WTC11 (cell line): ENCODE results near the gene ZPBP. TPM values are rescaled to one million over a fixed set of nuclear protein-coding genes. Genes with fewer than 3 reads are reported as not detected.

Experiments used
- ATAC-seq: fragments of 200-7000 bp; cut with Tn5 transposase; 2 replicates; pipeline ENCODE4 v1.10.0; 2021; ENCODE audit warnings: mild to moderate bottlenecking, moderate library complexity
- CTCF ChIA-PET: fragments of 300-600 bp; sonication (Branson Sonifier 250); formaldehyde crosslinking; loops from one replicate; lab custom pipeline; 2021; ENCODE audit warnings: antibody characterized with exemption; lab: Charles Lee
- POLR2A ChIA-PET: fragments of 350-600 bp; sonication (Branson Sonifier 250); formaldehyde crosslinking; loops from one replicate; lab custom pipeline; 2021; ENCODE audit warnings: antibody characterized with exemption; lab: Charles Lee
- DNase-seq: peaks from one replicate; pipeline ENCODE4 v3.0.0; 2021; ENCODE audit warnings: low spot score
- H3K27ac Mint-ChIP-seq: 2 replicates; pipeline ENCODE4 v1.8.0; 2021; ENCODE audit warnings: mixed read lengths
- H3K27me3 Mint-ChIP-seq: 2 replicates; pipeline ENCODE4 v1.8.0; 2021; ENCODE audit warnings: low read depth, mild to moderate bottlenecking, moderate library complexity, mixed read lengths
- H3K36me3 Mint-ChIP-seq: 2 replicates; pipeline ENCODE4 v1.8.0; 2021; ENCODE audit warnings: mixed read lengths
- H3K4me1 Mint-ChIP-seq: 2 replicates; pipeline ENCODE4 v1.8.0; 2022; ENCODE audit warnings: mixed read lengths
- H3K4me3 Mint-ChIP-seq: 2 replicates; pipeline ENCODE4 v1.8.0; 2021; ENCODE audit warnings: mild to moderate bottlenecking, moderate library complexity, mixed read lengths
- H3K9me3 Mint-ChIP-seq: 2 replicates; pipeline ENCODE4 v1.8.0; 2021; ENCODE audit warnings: mixed read lengths
- ATF6 ChIP-seq: sonication (generic); formaldehyde crosslinking; IDR thresholded peaks from 2 replicates; pipeline ENCODE4 v1.8.1; 2023; ENCODE audit warnings: mild to moderate bottlenecking, missing genetic modification reagents
- CREM ChIP-seq: sonication (generic); formaldehyde crosslinking; IDR thresholded peaks from 2 replicates; pipeline ENCODE4 v1.8.1; 2022; ENCODE audit warnings: mild to moderate bottlenecking, missing genetic modification reagents, moderate library complexity
- EMX1 ChIP-seq: fragments of 250-450 bp; sonication (Bioruptor Pico); IDR thresholded peaks from 2 replicates; pipeline ENCODE4 v1.8.0; 2021; ENCODE audit warnings: mild to moderate bottlenecking
- ETV6 ChIP-seq: sonication (generic); formaldehyde crosslinking; IDR thresholded peaks from 2 replicates; pipeline ENCODE4 v1.8.1; 2022; ENCODE audit warnings: mild to moderate bottlenecking, missing genetic modification reagents
- FOXP1 ChIP-seq: sonication (generic); formaldehyde crosslinking; IDR thresholded peaks from 2 replicates; pipeline ENCODE4 v1.8.0; 2022; ENCODE audit warnings: missing genetic modification reagents, mild to moderate bottlenecking, moderate library complexity, borderline replicate concordance
- GABPB1 ChIP-seq: sonication (generic); formaldehyde crosslinking; IDR thresholded peaks from 2 replicates; pipeline ENCODE4 v1.8.1; 2023; ENCODE audit warnings: mild to moderate bottlenecking, missing genetic modification reagents
- GRHL2 ChIP-seq: fragments of 250-450 bp; sonication (Bioruptor Pico); IDR thresholded peaks from 2 replicates; pipeline ENCODE4 v1.8.0; 2022; ENCODE audit warnings: mild to moderate bottlenecking, moderate library complexity; ENCODE audit not compliant: insufficient replicate concordance, severe bottlenecking
- GTF2I ChIP-seq: fragments of 250-450 bp; sonication (Bioruptor Pico); conservative IDR thresholded peaks from 2 replicates; pipeline ENCODE4 v1.4.0; 2021; ENCODE audit warnings: mild to moderate bottlenecking
- IRF2 ChIP-seq: sonication (generic); formaldehyde crosslinking; IDR thresholded peaks from 2 replicates; pipeline ENCODE4 v1.8.0; 2022; ENCODE audit warnings: low read depth, missing genetic modification reagents, borderline replicate concordance
- KAT7 ChIP-seq: sonication (generic); formaldehyde crosslinking; IDR thresholded peaks from 2 replicates; pipeline ENCODE4 v1.8.1; 2023; ENCODE audit warnings: missing genetic modification reagents, mild to moderate bottlenecking, borderline replicate concordance
- MXD4 ChIP-seq: fragments of 250-450 bp; sonication (Bioruptor Pico); IDR thresholded peaks from 2 replicates; pipeline ENCODE4 v1.8.0; 2021; ENCODE audit warnings: mild to moderate bottlenecking, moderate library complexity, borderline replicate concordance
- MYBL2 ChIP-seq: sonication (generic); formaldehyde crosslinking; IDR thresholded peaks from 2 replicates; pipeline ENCODE4 v1.8.1; 2023; ENCODE audit warnings: mild to moderate bottlenecking, moderate library complexity, missing genetic modification reagents
- NR3C1 ChIP-seq: sonication (generic); formaldehyde crosslinking; conservative IDR thresholded peaks from 2 replicates; pipeline ENCODE4 v1.8.1; 2023; ENCODE audit warnings: low read depth, mild to moderate bottlenecking, missing genetic modification reagents
- OVOL2 ChIP-seq: fragments of 250-450 bp; sonication (Bioruptor Pico); IDR thresholded peaks from 2 replicates; pipeline ENCODE4 v1.9.0; 2021; ENCODE audit warnings: mild to moderate bottlenecking, borderline replicate concordance
- RELA ChIP-seq: sonication (generic); formaldehyde crosslinking; IDR thresholded peaks from 2 replicates; pipeline ENCODE4 v1.8.1; 2022; ENCODE audit warnings: missing genetic modification reagents, mild to moderate bottlenecking, borderline replicate concordance
- SOX15 ChIP-seq: fragments of 250-450 bp; sonication (Bioruptor Pico); IDR thresholded peaks from 2 replicates; pipeline ENCODE4 v1.9.0; 2021; ENCODE audit warnings: mild to moderate bottlenecking
- SP1 ChIP-seq: sonication (generic); formaldehyde crosslinking; conservative IDR thresholded peaks from 2 replicates; pipeline ENCODE4 v1.8.1; 2022; ENCODE audit warnings: missing genetic modification reagents
- ZBTB21 ChIP-seq: sonication (generic); formaldehyde crosslinking; IDR thresholded peaks from 2 replicates; pipeline ENCODE4 v1.8.1; 2023; ENCODE audit warnings: mild to moderate bottlenecking, missing genetic modification reagents, borderline replicate concordance
- ZBTB43 ChIP-seq: sonication (generic); formaldehyde crosslinking; IDR thresholded peaks from 2 replicates; pipeline ENCODE4 v1.8.1; 2023; ENCODE audit warnings: mild to moderate bottlenecking, missing genetic modification reagents
- ZNF263 ChIP-seq: sonication (generic); formaldehyde crosslinking; IDR thresholded peaks from 2 replicates; pipeline ENCODE4 v1.8.1; 2022; ENCODE audit warnings: low read depth, mild to moderate bottlenecking, moderate library complexity, missing genetic modification reagents
- total RNA-seq: library from RNA; stranded (reverse); gene quantifications from 3 replicates; pipeline ENCODE4 v1.2.3, GENCODE V29; 2021
- TF ChIP-seq, protein P1 (sequence below): sonication (generic); formaldehyde crosslinking; IDR thresholded peaks from 2 replicates; pipeline ENCODE4 v1.8.0; 2022; ENCODE audit warnings: missing genetic modification reagents
- TF ChIP-seq, protein P2 (sequence below): sonication (generic); formaldehyde crosslinking; IDR thresholded peaks from 2 replicates; pipeline ENCODE4 v1.8.1; 2022; ENCODE audit warnings: low read depth, mild to moderate bottlenecking, moderate library complexity, missing genetic modification reagents, borderline replicate concordance
- TF ChIP-seq, protein P3 (sequence below): fragments of 250-450 bp; sonication (Bioruptor Pico); IDR thresholded peaks from 2 replicates; pipeline ENCODE4 v1.9.0; 2021; ENCODE audit warnings: mild to moderate bottlenecking

The ZPBP gene
- total RNA-seq, 1 experiment from 2014 or later: not detected

DNA sequence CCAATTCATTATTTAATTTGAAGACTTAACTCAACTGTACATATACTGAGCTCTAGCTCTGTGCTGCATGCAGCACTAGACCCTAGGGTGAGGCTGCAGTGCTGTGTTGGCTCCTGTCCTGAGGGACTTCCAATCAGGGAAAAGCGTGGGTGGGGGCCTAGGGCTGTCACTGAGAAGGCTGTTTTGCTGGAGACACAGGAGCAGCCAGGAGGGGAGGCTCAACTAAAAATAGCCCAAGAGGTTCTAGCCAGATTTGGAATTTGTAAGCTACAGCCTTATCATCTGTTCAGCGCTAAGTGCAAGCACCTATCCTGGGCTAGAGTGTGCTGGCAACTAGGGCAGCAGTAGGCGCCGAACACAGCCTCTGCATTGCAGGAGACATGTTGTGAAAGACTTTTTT is 198.5 kb downstream of the ZPBP start:
- Mint-ChIP-seq H3K9me3 (peaks cover 17% of the 10 kb centered on the region), H3K4me1 (peaks cover 8% of the 10 kb centered on the region), H3K36me3 (peaks cover 5% of the 10 kb centered on the region; the same call in 1 of the 2 replicates), H3K27ac (no peak overlapping the region), H3K4me3 (no peak overlapping the region), H3K27me3 (no peaks in the 10 kb centered on the region; the same call in 1 of the 2 replicates)
- ATAC-seq: no peak
- CTCF ChIA-PET: no interaction called here
- POLR2A ChIA-PET: no interaction called here
- no peak for DNase-seq
- TF ChIP-seq CREM: no peak
- TF ChIP-seq NR3C1 (CRISPR knock-in tag): no peak
- no peak for TF ChIP-seq KAT7 (CRISPR knock-in tag)
- TF ChIP-seq GRHL2 (CRISPR knock-in tag): no peak
- no peak for TF ChIP-seq SOX15 (CRISPR knock-in tag)

DNA sequence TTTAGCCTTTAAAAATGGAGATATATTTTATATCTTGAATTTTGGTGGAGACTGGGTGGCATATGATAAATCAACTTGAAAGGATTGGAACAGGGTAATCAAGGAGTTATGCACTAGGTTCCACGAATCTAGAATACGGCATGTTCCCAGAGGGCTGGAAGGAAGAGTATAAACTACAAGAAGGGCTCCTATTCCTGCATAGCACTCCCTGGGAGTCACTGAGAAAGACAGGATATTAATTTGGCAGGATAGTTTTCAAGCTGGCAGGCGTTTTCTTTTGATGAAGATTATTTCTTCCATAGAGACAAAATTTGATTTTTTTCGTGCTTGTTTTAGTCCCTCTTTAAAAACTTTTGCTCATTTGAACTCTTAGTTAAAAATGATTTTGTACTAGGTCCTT is 199.9 kb downstream of the ZPBP start:
- ATAC-seq (no peak), DNase-seq (no peak)
- H3K36me3 Mint-ChIP-seq: peaks cover 5% of the 10 kb centered on the region; the same call in 1 of the 2 replicates
- ChIA-PET CTCF (no interaction called here), POLR2A (no interaction called here)
- H3K27ac Mint-ChIP-seq: no peak overlapping the region
- no peak for TF ChIP-seq GTF2I (CRISPR knock-in tag)
- no peak for TF ChIP-seq EMX1
- no peak for TF ChIP-seq SP1 (CRISPR knock-in tag)
- no peak for TF ChIP-seq RELA (CRISPR knock-in tag)
- no peak for TF ChIP-seq FOXP1 (CRISPR knock-in tag)
- no peak for TF ChIP-seq MXD4 (CRISPR knock-in tag)
- peaks cover 17% of the 10 kb centered on the region for H3K9me3 Mint-ChIP-seq
- peaks cover 11% of the 10 kb centered on the region for H3K4me1 Mint-ChIP-seq
- H3K4me3 Mint-ChIP-seq: no peak overlapping the region
- H3K27me3 Mint-ChIP-seq: no peaks in the 10 kb centered on the region

- POLR2A ChIA-PET: no interaction called here
- ATAC-seq: no peak
- H3K27ac Mint-ChIP-seq: no peak overlapping the region
- peaks cover 11% of the 10 kb centered on the region for H3K4me1 Mint-ChIP-seq
- DNase-seq: no peak
- H3K4me3 Mint-ChIP-seq: no peak overlapping the region
- H3K9me3 Mint-ChIP-seq: peaks cover 17% of the 10 kb centered on the region
- H3K36me3 Mint-ChIP-seq: peaks cover 5% of the 10 kb centered on the region; the same call in 1 of the 2 replicates
- CTCF ChIA-PET: interaction anchor here (0.6 kb wide), 1 partner anchor 43 kb away, joined by 3 read pairs; no protein-coding TSS in a partner anchor
- H3K27me3 Mint-ChIP-seq: no peaks in the 10 kb centered on the region
- TF ChIP-seq, protein P1, sequence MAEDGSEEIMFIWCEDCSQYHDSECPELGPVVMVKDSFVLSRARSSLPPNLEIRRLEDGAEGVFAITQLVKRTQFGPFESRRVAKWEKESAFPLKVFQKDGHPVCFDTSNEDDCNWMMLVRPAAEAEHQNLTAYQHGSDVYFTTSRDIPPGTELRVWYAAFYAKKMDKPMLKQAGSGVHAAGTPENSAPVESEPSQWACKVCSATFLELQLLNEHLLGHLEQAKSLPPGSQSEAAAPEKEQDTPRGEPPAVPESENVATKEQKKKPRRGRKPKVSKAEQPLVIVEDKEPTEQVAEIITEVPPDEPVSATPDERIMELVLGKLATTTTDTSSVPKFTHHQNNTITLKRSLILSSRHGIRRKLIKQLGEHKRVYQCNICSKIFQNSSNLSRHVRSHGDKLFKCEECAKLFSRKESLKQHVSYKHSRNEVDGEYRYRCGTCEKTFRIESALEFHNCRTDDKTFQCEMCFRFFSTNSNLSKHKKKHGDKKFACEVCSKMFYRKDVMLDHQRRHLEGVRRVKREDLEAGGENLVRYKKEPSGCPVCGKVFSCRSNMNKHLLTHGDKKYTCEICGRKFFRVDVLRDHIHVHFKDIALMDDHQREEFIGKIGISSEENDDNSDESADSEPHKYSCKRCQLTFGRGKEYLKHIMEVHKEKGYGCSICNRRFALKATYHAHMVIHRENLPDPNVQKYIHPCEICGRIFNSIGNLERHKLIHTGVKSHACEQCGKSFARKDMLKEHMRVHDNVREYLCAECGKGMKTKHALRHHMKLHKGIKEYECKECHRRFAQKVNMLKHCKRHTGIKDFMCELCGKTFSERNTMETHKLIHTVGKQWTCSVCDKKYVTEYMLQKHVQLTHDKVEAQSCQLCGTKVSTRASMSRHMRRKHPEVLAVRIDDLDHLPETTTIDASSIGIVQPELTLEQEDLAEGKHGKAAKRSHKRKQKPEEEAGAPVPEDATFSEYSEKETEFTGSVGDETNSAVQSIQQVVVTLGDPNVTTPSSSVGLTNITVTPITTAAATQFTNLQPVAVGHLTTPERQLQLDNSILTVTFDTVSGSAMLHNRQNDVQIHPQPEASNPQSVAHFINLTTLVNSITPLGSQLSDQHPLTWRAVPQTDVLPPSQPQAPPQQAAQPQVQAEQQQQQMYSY (CRISPR knock-in tag): no peak
- TF ChIP-seq OVOL2 (CRISPR knock-in tag) (no peak), ZBTB21 (CRISPR knock-in tag) (no peak), ATF6 (CRISPR knock-in tag) (no peak), GTF2I (CRISPR knock-in tag) (no peak), ZNF263 (no peak), MYBL2 (CRISPR knock-in tag) (no peak), GABPB1 (no peak), IRF2 (CRISPR knock-in tag) (no peak), ETV6 (CRISPR knock-in tag) (no peak), ZBTB43 (CRISPR knock-in tag) (no peak)
- TF ChIP-seq, protein P2, sequence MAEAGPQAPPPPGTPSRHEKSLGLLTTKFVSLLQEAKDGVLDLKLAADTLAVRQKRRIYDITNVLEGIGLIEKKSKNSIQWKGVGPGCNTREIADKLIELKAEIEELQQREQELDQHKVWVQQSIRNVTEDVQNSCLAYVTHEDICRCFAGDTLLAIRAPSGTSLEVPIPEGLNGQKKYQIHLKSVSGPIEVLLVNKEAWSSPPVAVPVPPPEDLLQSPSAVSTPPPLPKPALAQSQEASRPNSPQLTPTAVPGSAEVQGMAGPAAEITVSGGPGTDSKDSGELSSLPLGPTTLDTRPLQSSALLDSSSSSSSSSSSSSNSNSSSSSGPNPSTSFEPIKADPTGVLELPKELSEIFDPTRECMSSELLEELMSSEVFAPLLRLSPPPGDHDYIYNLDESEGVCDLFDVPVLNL (CRISPR knock-in tag): no peak
- TF ChIP-seq, protein P3, sequence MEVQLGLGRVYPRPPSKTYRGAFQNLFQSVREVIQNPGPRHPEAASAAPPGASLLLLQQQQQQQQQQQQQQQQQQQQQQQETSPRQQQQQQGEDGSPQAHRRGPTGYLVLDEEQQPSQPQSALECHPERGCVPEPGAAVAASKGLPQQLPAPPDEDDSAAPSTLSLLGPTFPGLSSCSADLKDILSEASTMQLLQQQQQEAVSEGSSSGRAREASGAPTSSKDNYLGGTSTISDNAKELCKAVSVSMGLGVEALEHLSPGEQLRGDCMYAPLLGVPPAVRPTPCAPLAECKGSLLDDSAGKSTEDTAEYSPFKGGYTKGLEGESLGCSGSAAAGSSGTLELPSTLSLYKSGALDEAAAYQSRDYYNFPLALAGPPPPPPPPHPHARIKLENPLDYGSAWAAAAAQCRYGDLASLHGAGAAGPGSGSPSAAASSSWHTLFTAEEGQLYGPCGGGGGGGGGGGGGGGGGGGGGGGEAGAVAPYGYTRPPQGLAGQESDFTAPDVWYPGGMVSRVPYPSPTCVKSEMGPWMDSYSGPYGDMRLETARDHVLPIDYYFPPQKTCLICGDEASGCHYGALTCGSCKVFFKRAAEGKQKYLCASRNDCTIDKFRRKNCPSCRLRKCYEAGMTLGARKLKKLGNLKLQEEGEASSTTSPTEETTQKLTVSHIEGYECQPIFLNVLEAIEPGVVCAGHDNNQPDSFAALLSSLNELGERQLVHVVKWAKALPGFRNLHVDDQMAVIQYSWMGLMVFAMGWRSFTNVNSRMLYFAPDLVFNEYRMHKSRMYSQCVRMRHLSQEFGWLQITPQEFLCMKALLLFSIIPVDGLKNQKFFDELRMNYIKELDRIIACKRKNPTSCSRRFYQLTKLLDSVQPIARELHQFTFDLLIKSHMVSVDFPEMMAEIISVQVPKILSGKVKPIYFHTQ (CRISPR knock-in tag): no peak
Observed at GRCh38 chr7:49892481-49892880, 200.6 kb downstream of the ZPBP start.
